ENCODE data around the gene BCAS3.

BCAS3 gene

DNA sequence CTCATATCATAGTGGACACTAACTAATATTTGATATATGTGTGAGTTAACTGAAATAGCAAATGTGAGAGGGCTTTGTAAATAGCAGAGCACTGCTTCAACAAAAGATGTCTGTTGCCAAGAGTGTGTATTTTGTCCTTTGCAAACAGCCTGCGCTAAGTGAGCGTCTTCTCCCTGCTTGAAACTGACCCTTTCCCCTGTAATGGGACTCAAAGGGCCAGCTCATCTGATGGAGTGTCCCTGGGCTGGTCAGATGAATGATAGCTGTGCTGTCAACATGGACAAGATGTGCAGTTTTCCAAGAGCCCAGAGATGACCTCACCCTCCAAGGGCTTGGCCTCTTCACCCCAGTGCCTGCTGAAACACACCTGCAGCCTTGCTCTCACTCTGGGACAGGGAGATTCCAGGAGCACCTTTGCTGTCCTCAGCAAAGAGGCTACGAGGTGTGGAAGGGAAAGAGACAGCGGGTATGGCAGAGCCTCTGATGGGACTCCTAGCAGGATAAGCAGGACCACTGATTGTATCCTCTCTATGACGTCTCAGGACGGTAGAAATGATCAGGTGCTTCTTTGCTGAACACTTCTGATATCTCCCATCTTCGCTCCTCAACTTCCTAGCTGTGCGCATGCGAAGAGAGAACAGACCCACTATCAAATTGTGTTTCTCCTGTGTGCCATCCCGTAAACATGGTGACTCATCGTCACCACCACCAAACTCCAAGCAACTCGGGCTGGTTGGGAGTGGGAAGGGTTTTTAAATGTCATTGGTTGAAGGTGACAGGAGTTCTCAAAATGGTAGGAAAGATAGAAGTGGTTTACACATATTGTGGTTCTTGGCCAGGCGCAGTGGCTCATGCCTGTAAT lies 686.2 kb downstream of the BCAS3 start:
- DNase-seq (ENCODE audit: low read depth), result no peak

DNA sequence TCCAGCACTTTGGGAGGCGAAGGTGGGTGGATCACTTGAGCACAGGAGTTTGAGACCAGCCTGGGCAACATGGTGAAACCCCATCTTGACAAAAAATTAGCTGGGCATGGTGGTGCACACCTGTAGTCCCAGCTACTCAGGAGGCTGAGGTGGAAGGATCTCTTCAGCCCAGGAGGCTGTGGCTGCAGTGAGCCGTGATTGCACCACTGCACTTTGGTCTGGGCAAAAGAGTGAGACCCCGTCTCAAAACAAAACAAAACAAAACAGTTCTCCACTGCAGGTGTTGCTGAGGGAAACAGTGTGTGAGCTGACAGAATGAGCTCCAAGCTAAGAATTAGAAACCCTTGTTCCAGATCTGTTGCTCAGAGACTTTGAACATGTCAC lies 686.8 kb downstream of the BCAS3 start:
- no peak for DNase-seq (ENCODE audit: low read depth)

GRCh38 chr17:61366076-61366714 lies 688.5 kb downstream of the BCAS3 start:
- no peak for DNase-seq (ENCODE audit: low read depth)

GRCh38 chr17:61366715-61367413 lies 689.2 kb downstream of the BCAS3 start:
- no peak for DNase-seq (ENCODE audit: low read depth)

GRCh38 chr17:61368049-61368831 lies 690.6 kb downstream of the BCAS3 start:
- DNase-seq (ENCODE audit: low read depth), result no peak

- DNase-seq (ENCODE audit: low read depth), result no peak
These were observed 691.3 kb downstream of the BCAS3 start for GRCh38 chr17:61368832-61369450.

DNA sequence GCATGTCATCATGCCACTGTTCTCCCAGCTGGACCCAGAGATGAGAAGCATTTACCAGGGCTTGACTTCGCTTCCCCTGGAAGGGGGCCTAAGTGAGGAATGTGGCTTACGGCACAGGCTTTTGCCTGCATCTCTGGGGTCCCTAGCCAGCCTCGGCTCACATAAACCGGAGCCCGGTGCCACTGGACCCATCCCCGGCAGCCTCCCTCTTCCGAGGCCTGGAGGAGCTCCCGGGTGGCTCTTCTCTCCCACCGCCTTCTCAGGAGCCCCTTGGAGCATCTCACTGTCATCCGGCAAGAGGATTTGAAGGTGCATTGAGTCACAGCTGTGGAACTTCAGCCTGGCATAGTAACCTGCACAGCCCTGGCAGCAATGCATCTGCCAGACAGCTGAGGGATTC lies 692.1 kb downstream of the BCAS3 start:
- DNase-seq (ENCODE audit: low read depth), result no peak

DNA sequence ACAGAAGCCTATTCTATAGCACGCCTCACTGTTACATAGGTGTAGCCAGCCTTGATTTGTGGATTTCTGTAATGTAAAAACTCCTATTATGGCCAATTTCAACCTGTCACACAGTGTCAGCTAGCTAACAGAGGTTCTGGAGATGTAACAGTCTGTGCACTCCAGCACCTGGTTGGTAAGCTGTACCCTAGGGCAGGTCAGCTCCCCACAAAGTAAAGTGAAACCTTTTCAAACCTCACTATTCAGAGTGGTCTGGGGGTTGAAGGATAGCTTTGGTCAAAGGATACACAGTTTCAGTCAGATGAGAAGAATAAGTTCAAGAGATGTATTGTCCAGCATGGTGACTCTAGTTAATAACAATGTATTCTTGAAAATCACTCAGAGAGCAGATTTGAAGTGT lies 693.5 kb downstream of the BCAS3 start:
- DNase-seq (ENCODE audit: low read depth), result no peak

- no peak for DNase-seq (ENCODE audit: low read depth)
These were observed 694.0 kb downstream of the BCAS3 start for GRCh38 chr17:61371606-61372005.

DNA sequence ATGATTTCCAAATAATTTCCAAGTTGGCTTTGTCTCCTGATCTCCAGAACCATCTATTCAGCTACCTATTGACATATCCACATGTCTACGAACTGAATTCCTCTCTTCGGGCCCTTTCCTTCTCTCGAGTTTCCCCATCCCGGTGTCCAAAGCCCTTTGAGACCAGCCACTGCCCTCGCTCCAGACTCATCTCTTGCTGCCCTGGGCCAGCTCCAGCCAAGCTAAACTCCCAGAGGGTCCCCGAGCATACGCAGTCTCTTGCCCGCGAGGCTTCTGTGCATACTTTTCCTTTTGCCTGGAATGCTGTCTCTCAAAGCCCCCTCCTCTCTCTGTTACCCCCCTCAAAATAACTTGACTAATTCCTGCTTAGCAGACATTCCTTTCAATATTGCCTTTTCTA lies 694.8 kb downstream of the BCAS3 start:
- DNase-seq (ENCODE audit: low read depth), result no peak

- no peak for DNase-seq (ENCODE audit: low read depth)
These were observed 699.5 kb downstream of the BCAS3 start for GRCh38 chr17:61376931-61377838.

DNA sequence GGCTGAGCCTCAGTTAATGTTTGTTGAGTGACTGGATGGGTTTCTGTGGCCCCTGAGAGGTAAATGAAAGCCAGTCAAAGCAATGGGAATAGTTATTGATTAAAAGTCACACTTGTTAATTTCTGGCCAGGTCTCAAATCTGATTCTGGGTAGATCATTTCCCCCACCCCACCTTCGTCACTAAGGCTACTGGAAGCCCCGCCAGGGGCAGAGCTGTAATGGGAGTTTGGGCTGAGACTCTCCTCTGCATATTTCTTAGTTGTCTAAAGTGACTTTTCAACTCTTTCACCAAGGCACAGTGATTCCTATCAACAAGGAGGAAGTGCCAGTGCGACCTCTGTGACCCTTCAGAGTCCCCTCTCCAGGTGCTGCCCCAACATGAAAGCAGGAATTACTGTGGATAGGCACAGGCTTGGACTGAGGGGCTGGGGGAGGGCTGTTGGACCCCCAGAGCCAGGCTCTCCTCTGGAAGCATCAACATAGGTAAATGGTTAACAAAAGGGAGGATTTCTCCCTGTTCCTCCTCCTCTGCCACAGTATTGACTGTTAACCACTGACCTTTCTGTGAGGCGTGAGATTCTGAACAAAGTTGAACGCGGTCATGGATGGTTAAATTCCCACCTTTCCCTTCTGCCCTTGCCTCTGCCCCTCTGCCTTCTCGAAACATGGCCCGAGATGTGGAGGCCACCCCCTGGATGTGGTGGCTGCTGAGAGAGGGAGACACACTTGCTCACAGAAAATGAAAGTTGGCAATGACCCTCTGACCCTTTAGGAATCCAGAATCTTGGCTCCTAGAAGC lies 701.2 kb downstream of the BCAS3 start:
- no peak for DNase-seq (ENCODE audit: low read depth)

DNA sequence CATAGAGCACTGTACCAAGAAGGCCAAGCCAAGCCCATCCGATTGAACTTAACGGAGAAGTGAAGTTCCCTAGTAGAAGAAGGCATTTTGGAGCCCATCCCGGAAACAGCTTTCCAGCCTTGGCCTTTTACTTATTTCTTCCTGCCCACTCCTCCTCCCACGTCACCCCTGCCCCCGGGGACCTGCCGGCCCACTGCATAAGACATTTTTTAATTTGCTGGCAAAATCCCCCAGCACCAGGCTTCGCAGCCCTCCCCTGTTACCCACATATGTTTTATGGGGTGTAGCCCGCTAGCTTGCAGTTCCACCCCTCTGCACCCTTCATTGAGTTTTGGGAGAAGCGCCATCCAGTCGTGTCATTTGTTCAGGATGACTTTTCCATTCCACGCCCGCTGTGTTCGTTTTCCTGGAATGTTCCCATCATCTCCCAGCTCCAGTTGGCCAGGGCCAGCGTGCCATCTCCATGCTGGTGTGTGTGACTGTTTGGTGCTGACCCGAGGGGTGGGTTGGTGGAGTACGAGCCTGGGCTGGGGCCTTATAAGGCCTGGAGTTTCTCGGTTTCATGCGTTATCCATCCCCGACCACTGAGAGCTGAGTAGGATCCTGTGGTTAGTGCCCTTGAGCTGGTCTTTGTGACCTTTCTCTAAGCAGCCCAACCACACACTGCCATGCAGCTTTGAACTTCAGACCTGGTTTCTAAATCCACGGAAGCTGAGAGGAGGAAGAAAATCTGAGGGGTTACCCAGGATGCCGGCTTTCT lies 702.0 kb downstream of the BCAS3 start:
- DNase-seq (ENCODE audit: low read depth), result no peak

- DNase-seq (ENCODE audit: low read depth), result no peak
These were observed 702.7 kb downstream of the BCAS3 start for GRCh38 chr17:61380217-61380835.

DNA sequence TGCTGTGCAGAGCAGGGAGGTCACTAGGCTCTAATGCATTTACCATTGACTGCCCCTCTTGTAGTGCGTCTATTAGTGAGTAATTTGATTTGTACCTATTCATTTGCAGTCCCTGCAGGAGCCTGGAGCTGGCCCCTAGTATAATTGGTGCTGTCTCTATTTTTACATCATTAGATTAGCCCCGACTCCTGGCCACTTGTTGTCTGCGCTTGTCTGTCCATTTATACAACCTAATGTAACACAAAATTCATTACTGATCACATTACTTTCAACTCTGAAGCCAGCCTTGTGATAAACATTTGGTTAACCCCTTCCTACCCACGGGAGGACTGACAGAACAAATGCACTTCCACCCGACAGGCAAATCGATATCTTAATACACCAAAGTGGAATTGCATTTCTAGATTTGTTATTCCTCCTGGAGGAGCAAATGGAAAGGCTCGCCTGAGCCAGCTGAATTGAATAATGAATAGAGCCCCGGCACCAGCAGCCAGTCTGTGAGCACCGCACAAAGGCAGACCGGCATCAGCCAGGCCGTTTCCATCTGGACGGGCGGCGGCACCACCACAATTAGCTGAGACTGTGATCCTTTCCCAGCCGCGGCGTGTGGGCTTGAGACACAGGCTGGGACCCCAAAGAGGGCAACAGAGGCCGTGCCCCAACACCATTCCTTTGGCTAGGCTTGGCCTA lies 703.3 kb downstream of the BCAS3 start:
- no peak for DNase-seq (ENCODE audit: low read depth)

GRCh38 chr17:61381537-61381936 lies 703.9 kb downstream of the BCAS3 start:
- DNase-seq (ENCODE audit: low read depth), result no peak

DNA sequence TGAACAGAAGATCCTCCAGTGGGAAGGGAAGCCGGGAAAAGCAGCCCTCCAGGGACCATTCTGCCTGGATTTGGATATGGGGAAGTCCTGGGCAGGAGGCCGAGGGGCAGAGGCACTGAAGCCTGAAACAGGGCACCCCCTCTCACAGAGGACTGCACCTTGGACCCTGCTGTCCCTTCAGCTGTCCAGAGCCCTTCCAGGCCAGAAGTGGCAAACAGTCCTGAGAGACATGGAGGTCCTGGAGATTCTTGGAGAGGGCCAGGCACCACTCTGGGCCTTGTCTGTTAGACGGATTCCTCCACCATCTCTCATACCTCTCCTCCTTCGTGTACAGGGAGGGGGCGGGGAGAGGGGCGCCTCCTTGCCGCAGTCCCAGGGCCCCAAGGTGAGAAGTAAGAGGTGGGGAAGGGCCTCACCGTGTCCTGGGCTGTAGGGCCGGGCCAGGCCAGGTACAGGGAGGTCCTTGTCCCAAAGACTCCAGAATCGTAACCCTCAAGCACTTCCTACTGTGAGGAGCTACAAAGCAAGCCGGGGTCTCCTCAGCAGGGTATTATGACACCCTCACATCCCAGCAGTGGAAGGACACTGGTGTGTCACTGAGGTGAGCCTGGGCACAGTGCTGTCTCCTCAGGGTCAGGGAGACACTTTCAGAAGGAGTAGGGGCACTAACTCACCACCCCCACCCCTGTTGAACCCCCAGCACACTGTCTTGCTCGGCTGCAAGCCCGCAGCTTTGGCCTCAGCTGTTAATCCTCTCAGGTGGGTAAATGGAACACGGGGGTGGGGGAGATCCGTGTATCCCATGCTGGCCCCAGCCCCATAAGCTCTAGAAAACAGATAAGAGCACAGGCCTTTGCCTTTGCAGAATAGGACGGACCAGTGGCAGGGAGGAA lies 705.4 kb downstream of the BCAS3 start:
- DNase-seq (ENCODE audit: low read depth), result no peak
